ENCODE measurements around the gene CEP72.

CEP72 gene

GRCh38 chr5:665956-666711 lies 54.0 kb downstream of the CEP72 start:
- DNase-seq (ENCODE audit: low spot score) = no peak
- TF ChIP-seq, protein P1, sequence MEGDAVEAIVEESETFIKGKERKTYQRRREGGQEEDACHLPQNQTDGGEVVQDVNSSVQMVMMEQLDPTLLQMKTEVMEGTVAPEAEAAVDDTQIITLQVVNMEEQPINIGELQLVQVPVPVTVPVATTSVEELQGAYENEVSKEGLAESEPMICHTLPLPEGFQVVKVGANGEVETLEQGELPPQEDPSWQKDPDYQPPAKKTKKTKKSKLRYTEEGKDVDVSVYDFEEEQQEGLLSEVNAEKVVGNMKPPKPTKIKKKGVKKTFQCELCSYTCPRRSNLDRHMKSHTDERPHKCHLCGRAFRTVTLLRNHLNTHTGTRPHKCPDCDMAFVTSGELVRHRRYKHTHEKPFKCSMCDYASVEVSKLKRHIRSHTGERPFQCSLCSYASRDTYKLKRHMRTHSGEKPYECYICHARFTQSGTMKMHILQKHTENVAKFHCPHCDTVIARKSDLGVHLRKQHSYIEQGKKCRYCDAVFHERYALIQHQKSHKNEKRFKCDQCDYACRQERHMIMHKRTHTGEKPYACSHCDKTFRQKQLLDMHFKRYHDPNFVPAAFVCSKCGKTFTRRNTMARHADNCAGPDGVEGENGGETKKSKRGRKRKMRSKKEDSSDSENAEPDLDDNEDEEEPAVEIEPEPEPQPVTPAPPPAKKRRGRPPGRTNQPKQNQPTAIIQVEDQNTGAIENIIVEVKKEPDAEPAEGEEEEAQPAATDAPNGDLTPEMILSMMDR (IDR thresholded peaks at IDR 0.05; ENCODE audit: borderline replicate concordance, control extremely low read depth, extremely low read depth, insufficient read depth, missing control alignments) = no peak
- in situ Hi-C loops (cut with MboI; ENCODE audit: low sequenced_read_pairs, unreplicated experiment) = no loop called here

DNA sequence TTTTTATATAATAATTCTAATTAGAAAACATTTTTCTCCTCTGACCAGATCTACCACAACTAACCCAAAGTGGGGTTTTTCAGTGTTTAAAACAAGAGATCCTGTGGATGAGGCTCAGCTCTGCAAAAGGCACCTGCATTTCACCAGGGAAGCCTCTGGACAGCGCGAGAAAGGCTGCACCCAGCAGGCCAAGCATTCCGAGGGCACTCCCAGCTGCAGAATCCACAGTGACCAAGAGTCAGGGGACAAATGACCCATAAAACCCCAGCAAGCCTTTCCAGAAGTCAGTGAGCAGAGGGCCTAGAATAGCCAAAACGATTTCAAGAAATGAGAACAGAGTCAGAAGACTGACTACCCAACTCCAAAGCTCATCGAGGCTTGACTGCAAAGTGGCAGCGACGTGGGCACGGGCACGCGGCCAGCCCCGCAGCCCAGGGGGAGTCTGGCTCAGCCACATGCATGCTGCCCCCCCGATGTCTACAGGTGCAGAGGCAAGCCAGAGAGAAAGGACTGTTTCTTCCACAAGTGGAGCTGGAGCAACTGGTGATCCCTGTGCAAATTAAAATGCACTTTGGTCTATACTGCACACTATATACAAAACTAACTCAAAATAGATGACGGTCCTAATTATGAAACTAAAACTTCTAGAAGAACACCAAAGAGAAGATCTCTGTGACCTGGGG lies 54.8 kb downstream of the CEP72 start:
- TF ChIP-seq, protein P1 (IDR thresholded peaks at IDR 0.05; ENCODE audit: borderline replicate concordance, control extremely low read depth, extremely low read depth, insufficient read depth, missing control alignments) = no peak
- no peak for DNase-seq (ENCODE audit: low spot score)
- in situ Hi-C loops (cut with MboI; ENCODE audit: low sequenced_read_pairs, unreplicated experiment) = no loop called here

DNA sequence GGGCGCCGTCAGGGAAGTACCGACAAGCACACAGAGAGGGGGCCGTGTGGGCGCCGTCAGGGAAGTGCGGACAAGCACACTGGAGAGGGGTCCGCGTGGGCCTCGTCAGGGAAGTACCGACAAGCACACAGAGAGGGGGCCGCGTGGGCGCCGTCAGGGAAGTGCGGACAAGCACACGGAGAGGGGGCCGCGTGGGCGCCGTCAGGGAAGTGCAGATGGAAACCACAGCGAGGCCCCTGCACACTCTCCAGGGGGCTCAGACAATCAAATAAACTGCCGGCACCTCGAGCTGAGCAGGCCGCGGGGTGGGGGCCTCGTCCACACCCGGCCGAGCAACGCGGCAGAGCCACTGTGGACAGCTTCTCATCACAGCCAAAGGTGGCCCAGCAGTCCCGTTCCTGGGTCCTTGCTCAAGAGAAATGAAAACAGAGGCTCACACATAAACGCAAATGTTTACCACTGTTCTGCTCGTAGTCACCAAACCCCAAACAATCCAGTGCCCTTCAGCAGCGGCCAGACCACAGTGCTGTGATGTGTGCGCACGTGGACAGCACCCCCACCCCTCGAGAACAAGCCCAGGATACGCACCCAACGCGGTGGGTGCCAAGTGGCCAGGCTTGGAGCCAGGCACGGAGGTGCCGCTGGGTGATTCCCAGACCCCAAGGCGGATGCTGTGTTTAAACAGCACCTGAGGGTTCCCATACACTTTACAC lies 56.3 kb downstream of the CEP72 start:
- TF ChIP-seq, protein P1 (IDR thresholded peaks at IDR 0.05; ENCODE audit: borderline replicate concordance, control extremely low read depth, extremely low read depth, insufficient read depth, missing control alignments) = no peak
- no peak for DNase-seq (ENCODE audit: low spot score)
- in situ Hi-C loops (cut with MboI; ENCODE audit: low sequenced_read_pairs, unreplicated experiment) = no loop called here

DNA sequence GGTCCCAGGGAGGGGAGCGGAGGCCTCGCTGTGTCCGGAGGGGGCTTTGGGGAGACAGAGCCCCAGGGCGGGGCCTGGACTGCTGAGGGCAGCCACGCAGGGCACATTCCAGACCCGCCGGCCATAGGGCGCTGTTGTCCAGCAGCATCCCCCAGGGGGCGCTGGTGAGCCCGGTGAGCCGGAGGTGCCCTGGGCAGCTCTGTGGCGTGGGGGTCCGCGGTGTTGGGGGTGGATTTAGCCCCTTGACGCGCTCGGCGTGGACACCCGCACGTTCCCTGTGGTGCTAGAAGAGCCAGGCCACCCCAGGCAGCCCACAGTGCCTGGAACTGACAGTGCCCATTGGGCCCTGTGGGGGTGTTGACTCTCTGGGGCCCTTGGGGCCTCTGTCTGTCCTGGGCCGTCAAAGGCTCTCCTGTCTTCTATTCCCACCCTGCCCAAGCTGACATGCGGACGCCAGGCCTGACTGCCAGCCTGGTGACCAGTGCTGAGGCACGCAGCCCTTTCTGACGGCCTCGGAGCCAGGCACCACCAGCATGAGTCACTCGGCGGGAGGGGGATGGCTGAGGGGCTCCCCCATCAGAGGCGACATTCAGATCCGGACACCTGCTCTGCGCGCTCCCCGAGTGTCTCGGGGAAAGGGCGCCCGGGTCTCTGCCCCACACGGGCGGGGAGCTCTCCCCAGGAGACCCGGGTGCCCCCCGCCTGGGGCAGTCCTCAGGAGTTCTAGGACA lies 57.1 kb downstream of the CEP72 start:
- TF ChIP-seq, protein P1 (IDR thresholded peaks at IDR 0.05; ENCODE audit: borderline replicate concordance, control extremely low read depth, extremely low read depth, insufficient read depth, missing control alignments) = peak; percentile 65
- in situ Hi-C loops (cut with MboI; ENCODE audit: low sequenced_read_pairs, unreplicated experiment) = no loop called here
- peak; percentile 72 for DNase-seq (ENCODE audit: low spot score)

DNA sequence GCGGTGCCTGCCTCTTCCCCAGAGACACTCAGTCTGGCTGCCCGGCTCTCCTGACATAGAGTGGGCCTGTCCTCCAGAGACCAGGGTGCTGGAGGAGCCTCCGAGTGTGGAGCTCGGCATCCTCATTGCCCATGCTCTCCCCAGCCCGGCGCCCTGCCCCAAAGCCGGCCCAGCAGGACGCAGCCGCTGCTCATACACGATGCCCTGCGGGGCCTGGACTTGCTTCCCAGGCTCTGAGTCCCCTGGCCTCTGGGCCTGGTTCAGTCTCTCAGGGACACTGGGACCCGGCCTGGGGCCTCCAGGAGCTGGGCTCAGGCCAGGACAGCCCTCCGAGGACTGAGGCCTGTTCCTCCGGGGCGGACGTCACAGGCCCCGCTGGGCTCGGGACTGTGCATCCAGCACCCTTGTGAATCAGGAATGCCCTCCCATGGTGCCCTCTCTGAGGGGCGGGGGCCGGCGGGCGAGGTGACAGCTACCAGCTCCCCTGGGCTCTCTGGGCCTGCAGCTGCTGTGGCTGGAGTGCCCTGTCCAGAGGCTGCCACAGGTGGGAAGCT lies 57.8 kb downstream of the CEP72 start:
- TF ChIP-seq, protein P1 (IDR thresholded peaks at IDR 0.05; ENCODE audit: borderline replicate concordance, control extremely low read depth, extremely low read depth, insufficient read depth, missing control alignments) = no peak
- no peak for DNase-seq (ENCODE audit: low spot score)
- in situ Hi-C loops (cut with MboI; ENCODE audit: low sequenced_read_pairs, unreplicated experiment) = no loop called here
